ENCODE data around the gene TPRA1.
"Not testable (repeated sequence)": the region's sequence is repeated elsewhere in the genome, so short reads cannot be mapped to it uniquely, and the experiment has no call there.

TPRA1 gene

DNA sequence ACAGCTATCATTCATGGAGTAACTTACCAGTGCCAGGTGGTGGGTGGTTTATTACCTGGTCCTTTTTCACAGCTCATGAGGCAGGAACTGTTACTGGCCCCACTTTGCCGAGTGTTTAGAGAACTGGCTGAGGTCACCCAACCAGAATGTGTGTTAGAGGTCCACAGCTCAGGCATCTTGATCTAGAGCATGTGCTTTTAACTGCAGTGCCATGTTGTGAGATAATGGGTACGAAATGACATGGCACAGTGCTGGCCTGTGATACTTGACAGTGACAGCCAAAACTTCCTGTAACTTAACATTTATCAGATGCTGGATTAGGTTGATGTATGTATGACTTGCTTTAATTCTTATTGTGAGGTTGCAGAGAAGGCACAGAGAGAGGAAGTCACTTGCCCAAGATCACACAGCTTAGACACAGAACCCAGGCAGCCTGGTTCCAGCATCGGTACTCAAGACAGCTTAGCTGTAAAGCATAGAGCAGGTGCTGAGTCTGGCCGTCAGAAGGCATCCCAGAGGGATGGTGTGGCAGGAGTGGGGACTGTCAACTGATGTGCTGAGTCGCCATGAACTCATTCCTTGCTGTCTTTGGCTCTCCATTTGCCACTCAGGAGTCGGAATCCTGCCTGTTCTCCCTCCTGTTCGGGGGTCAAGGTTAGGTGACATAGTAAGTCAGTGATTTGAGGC, 17.3 kb upstream of the TPRA1 start:
- Histone ChIP-seq H3K36me3 (ENCODE audit: control insufficient read depth in 4 of 4, insufficient read depth in 4 of 4, low read length in 3 of 4) (peaks cover 16 to 83% (median 73%) of the 10 kb centered on the region in 4 experiments), H3K27ac (ENCODE audit: insufficient read depth in 1 of 2, low read depth in 1 of 2, low read length in 2 of 2, poor library complexity in 1 of 2, severe bottlenecking in 2 of 2) (no peak overlapping the region), H3K9me3 (ENCODE audit: control extremely low read depth in 1 of 5, control insufficient read depth in 4 of 5, insufficient read depth in 2 of 5, low read depth in 1 of 5, low read length in 4 of 5) (no peaks in the 10 kb centered on the region), H3K4me3 (ENCODE audit: control insufficient read depth in 1 of 7, extremely low read depth in 1 of 7, insufficient read depth in 4 of 7, low read depth in 2 of 7, low read length in 6 of 7) (no peak overlapping the region), H3K27me3 (replicated peaks in 2 of 5; ENCODE audit: control insufficient read depth in 4 of 5, insufficient read depth in 5 of 5, low read length in 4 of 5) (no peaks in the 10 kb centered on the region), H3K4me1 (ENCODE audit: control extremely low read depth in 1 of 4, control insufficient read depth in 4 of 4, insufficient read depth in 4 of 4, low read length in 3 of 4) (peaks cover 0 to 13% (median 8%) of the 10 kb centered on the region in 4 experiments)
- POLR2A ChIA-PET, result no interaction called here
- CTCF ChIA-PET, result interaction anchor here (0.9 to 1.4 kb wide), 2 partner anchors 33 to 63 kb away, joined by 3 read pairs; no protein-coding TSS in a partner anchor
- WGBS (ENCODE audit: insufficient coverage), result 91% methylated on average over 4 of the region's 7 CpGs
- no peak for DNase-seq

DNA sequence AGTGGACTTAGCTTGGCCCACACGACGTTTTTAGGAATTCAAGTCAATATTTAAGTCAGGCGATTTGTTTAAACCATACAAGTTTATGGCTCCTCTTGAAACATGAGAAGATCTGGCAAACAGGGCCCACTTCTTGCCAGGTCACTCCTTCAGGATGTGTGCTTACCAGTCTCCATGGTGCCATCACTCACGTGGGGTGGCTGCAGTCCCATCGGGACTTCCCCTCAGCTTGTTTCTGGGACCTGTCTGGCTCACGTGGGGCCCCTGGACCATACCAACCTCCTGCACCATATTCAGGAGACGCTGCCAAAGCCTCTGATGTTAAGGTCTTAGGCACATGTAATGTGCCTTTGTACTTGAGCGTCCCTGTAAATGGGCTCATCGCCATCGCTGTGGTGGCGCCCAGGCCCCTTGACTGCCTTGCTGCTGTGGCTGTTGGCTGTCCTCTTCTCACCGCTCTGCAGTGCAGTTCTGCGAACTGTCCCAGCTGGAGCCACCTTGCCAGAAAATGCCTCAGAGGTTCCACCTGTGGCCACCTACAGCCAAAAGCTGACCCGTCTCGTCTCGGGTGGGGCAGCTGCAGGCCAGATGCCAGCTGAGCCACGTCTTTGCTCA, 16.6 kb upstream of the TPRA1 start:
- peaks cover 0 to 15% (median 8%) of the 10 kb centered on the region in 4 experiments for H3K4me1 ChIP-seq (ENCODE audit: control extremely low read depth in 1 of 4, control insufficient read depth in 4 of 4, insufficient read depth in 4 of 4, low read length in 3 of 4)
- peaks cover 22 to 83% (median 73%) of the 10 kb centered on the region in 4 experiments for H3K36me3 ChIP-seq (ENCODE audit: control insufficient read depth in 4 of 4, insufficient read depth in 4 of 4, low read length in 3 of 4)
- H3K27me3 ChIP-seq (replicated peaks in 2 of 5; ENCODE audit: control insufficient read depth in 4 of 5, insufficient read depth in 5 of 5, low read length in 4 of 5), result no peaks in the 10 kb centered on the region
- H3K4me3 ChIP-seq (ENCODE audit: control insufficient read depth in 1 of 7, extremely low read depth in 1 of 7, insufficient read depth in 4 of 7, low read depth in 2 of 7, low read length in 6 of 7), result no peak overlapping the region
- POLR2A ChIA-PET, result no interaction called here
- no peak for DNase-seq
- CTCF ChIA-PET, result interaction anchor here (0.9 to 1.4 kb wide), 3 partner anchors 16 to 63 kb away, joined by 3 read pairs; no protein-coding TSS in a partner anchor
- H3K27ac ChIP-seq (ENCODE audit: insufficient read depth in 1 of 2, low read depth in 1 of 2, low read length in 2 of 2, poor library complexity in 1 of 2, severe bottlenecking in 2 of 2), result no peak overlapping the region
- H3K9me3 ChIP-seq (ENCODE audit: control extremely low read depth in 1 of 5, control insufficient read depth in 4 of 5, insufficient read depth in 2 of 5, low read depth in 1 of 5, low read length in 4 of 5), result no peaks in the 10 kb centered on the region
- WGBS (ENCODE audit: insufficient coverage), result 98% methylated on average over 17 of the region's 17 CpGs

DNA sequence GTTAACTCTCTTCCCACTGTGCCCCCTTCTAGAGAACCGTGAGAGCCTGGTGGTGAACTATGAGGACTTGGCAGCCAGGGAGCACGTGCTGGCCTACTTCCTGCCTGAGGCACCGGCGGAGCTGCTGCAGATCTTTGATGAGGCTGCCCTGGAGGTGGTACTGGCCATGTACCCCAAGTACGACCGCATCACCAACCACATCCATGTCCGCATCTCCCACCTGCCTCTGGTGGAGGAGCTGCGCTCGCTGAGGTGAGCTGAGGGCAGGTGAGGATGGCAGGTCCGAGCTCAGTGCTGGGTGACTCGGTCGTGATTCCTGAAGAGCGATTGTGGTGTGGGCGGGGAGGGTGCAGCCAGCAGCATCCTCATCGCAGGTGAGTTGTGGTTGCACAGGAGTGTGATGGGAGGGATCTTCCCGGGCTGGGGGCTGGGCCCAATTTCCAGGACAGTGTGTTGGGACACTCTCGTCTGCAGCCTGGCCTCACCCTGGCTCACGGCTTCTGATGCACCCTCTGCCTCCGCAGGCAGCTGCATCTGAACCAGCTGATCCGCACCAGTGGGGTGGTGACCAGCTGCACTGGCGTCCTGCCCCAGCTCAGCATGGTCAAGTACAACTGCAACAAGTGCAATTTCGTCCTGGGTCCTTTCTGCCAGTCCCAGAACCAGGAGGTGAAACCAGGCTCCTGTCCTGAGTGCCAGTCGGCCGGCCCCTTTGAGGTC, 15.7 kb upstream of the TPRA1 start:
- POLR2A ChIA-PET, result no interaction called here
- 97% methylated on average over 24 of the region's 24 CpGs for WGBS (ENCODE audit: insufficient coverage)
- no peaks in the 10 kb centered on the region for H3K9me3 ChIP-seq (ENCODE audit: control extremely low read depth in 1 of 5, control insufficient read depth in 4 of 5, insufficient read depth in 2 of 5, low read depth in 1 of 5, low read length in 4 of 5)
- H3K27me3 ChIP-seq (replicated peaks in 2 of 5; ENCODE audit: control insufficient read depth in 4 of 5, insufficient read depth in 5 of 5, low read length in 4 of 5), result no peaks in the 10 kb centered on the region
- H3K4me3 ChIP-seq (ENCODE audit: control insufficient read depth in 1 of 7, extremely low read depth in 1 of 7, insufficient read depth in 4 of 7, low read depth in 2 of 7, low read length in 6 of 7), result no peak overlapping the region
- H3K4me1 ChIP-seq (ENCODE audit: control extremely low read depth in 1 of 4, control insufficient read depth in 4 of 4, insufficient read depth in 4 of 4, low read length in 3 of 4), result peaks cover 0 to 24% (median 9%) of the 10 kb centered on the region in 4 experiments
- no peak overlapping the region for H3K27ac ChIP-seq (ENCODE audit: insufficient read depth in 1 of 2, low read depth in 1 of 2, low read length in 2 of 2, poor library complexity in 1 of 2, severe bottlenecking in 2 of 2)
- H3K36me3 ChIP-seq (ENCODE audit: control insufficient read depth in 4 of 4, insufficient read depth in 4 of 4, low read length in 3 of 4), result peaks cover 22 to 84% (median 69%) of the 10 kb centered on the region in 4 experiments
- CTCF ChIA-PET, result interaction anchor here (1.2 kb wide), 1 partner anchor 15 kb away, joined by 3 read pairs; no protein-coding TSS in a partner anchor
- no peak for DNase-seq

DNA sequence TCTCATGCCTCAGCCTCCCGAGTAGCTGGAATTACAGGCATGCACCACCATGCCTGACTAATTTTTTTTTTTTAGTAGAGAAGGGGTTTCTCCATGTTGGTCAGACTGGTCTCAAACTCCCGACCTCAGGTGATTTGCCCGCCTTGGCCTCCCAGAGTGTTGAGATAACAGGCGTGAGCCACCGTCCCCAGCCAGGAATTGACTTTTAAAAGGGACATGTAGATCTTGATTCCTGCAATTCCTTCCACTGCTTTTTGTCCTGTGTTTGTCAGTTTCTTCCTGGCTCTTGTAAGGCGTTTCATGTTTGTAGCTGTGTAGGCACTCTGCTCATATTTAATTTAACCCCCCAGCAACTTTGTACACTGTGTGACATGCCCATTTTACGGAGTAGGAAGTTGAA, 15.0 kb upstream of the TPRA1 start:
- H3K36me3 ChIP-seq (ENCODE audit: control insufficient read depth in 4 of 4, insufficient read depth in 4 of 4, low read length in 3 of 4), result peaks cover 22 to 82% (median 62%) of the 10 kb centered on the region in 4 experiments
- DNase-seq; H3K27me3 ChIP-seq (replicated peaks in 2 of 5; ENCODE audit: control insufficient read depth in 4 of 5, insufficient read depth in 5 of 5, low read length in 4 of 5); H3K4me3 ChIP-seq (ENCODE audit: control insufficient read depth in 1 of 7, extremely low read depth in 1 of 7, insufficient read depth in 4 of 7, low read depth in 2 of 7, low read length in 6 of 7); POLR2A ChIA-PET; H3K27ac ChIP-seq (ENCODE audit: insufficient read depth in 1 of 2, low read depth in 1 of 2, low read length in 2 of 2, poor library complexity in 1 of 2, severe bottlenecking in 2 of 2); H3K9me3 ChIP-seq (ENCODE audit: control extremely low read depth in 1 of 5, control insufficient read depth in 4 of 5, insufficient read depth in 2 of 5, low read depth in 1 of 5, low read length in 4 of 5): not testable (repeated sequence)
- CTCF ChIA-PET, result interaction anchor here (1.2 kb wide), 1 partner anchor 15 kb away, joined by 3 read pairs; no protein-coding TSS in a partner anchor
- H3K4me1 ChIP-seq (ENCODE audit: control extremely low read depth in 1 of 4, control insufficient read depth in 4 of 4, insufficient read depth in 4 of 4, low read length in 3 of 4), result peaks cover 0 to 30% (median 13%) of the 10 kb centered on the region in 4 experiments
- WGBS (ENCODE audit: insufficient coverage), result 96% methylated on average over 6 of the region's 7 CpGs

DNA sequence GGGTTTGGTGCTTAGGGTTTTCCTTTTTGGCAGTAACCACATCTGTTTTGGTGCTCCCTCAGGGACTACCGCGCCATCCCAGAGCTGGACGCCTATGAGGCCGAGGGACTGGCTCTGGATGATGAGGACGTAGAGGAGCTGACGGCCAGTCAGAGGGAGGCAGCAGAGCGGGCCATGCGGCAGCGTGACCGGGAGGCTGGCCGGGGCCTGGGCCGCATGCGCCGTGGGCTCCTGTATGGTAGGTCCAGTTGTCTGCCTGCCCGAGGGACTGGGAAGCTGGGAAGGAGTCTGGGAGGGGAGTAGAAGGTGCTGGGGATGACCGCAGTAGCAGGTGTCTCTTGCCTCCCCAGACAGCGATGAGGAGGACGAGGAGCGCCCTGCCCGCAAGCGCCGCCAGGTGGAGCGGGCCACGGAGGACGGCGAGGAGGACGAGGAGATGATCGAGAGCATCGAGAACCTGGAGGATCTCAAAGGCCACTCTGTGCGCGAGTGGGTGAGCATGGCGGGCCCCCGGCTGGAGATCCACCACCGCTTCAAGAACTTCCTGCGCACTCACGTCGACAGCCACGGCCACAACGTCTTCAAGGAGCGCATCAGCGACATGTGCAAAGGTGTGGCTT, 14.1 kb upstream of the TPRA1 start:
- ChIA-PET POLR2A (no interaction called here), CTCF (no interaction called here)
- no peaks in the 10 kb centered on the region for H3K9me3 ChIP-seq (ENCODE audit: control extremely low read depth in 1 of 5, control insufficient read depth in 4 of 5, insufficient read depth in 2 of 5, low read depth in 1 of 5, low read length in 4 of 5)
- H3K27me3 ChIP-seq (replicated peaks in 2 of 5; ENCODE audit: control insufficient read depth in 4 of 5, insufficient read depth in 5 of 5, low read length in 4 of 5), result no peaks in the 10 kb centered on the region
- no peak for DNase-seq
- peaks cover 18 to 84% (median 60%) of the 10 kb centered on the region in 4 experiments for H3K36me3 ChIP-seq (ENCODE audit: control insufficient read depth in 4 of 4, insufficient read depth in 4 of 4, low read length in 3 of 4)
- H3K27ac ChIP-seq (ENCODE audit: insufficient read depth in 1 of 2, low read depth in 1 of 2, low read length in 2 of 2, poor library complexity in 1 of 2, severe bottlenecking in 2 of 2), result peak overlapping the region in 1 of 2 experiments; percentile 15
- no peak overlapping the region for H3K4me3 ChIP-seq (ENCODE audit: control insufficient read depth in 1 of 7, extremely low read depth in 1 of 7, insufficient read depth in 4 of 7, low read depth in 2 of 7, low read length in 6 of 7)
- peaks cover 0 to 39% (median 18%) of the 10 kb centered on the region in 4 experiments for H3K4me1 ChIP-seq (ENCODE audit: control extremely low read depth in 1 of 4, control insufficient read depth in 4 of 4, insufficient read depth in 4 of 4, low read length in 3 of 4)
- 94% methylated on average over 34 of the region's 41 CpGs for WGBS (ENCODE audit: insufficient coverage)

DNA sequence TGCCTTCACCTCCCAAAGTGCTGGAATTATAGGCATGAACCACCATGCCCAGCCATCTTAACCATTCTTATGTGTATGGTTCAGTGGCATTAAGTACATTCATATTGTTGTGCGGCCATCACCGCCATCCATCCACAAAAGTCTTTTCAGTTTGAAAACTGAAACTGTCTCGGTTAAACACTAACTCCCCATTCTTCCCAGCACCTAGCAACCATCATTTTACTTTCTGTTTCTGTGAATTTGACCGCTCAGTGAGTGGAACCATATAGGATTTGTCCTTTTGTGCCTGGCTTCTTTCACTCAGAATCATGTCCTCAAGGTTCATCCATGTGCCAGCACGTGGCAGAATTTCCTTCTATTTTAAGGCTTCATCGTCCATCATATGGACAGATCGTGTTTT, 13.5 kb upstream of the TPRA1 start:
- H3K36me3 ChIP-seq (ENCODE audit: control insufficient read depth in 4 of 4, insufficient read depth in 4 of 4, low read length in 3 of 4), result peaks cover 18 to 84% (median 57%) of the 10 kb centered on the region in 4 experiments
- 98% methylated on average over 5 of the region's 7 CpGs for WGBS (ENCODE audit: insufficient coverage)
- no peak for DNase-seq
- no peaks in the 10 kb centered on the region for H3K27me3 ChIP-seq (replicated peaks in 2 of 5; ENCODE audit: control insufficient read depth in 4 of 5, insufficient read depth in 5 of 5, low read length in 4 of 5)
- no peak overlapping the region for H3K4me3 ChIP-seq (ENCODE audit: control insufficient read depth in 1 of 7, extremely low read depth in 1 of 7, insufficient read depth in 4 of 7, low read depth in 2 of 7, low read length in 6 of 7)
- CTCF ChIA-PET, result no interaction called here
- peaks cover under 1 to 40% (median 19%) of the 10 kb centered on the region in 4 experiments for H3K4me1 ChIP-seq (ENCODE audit: control extremely low read depth in 1 of 4, control insufficient read depth in 4 of 4, insufficient read depth in 4 of 4, low read length in 3 of 4)
- POLR2A ChIA-PET, result no interaction called here
- no peaks in the 10 kb centered on the region for H3K9me3 ChIP-seq (ENCODE audit: control extremely low read depth in 1 of 5, control insufficient read depth in 4 of 5, insufficient read depth in 2 of 5, low read depth in 1 of 5, low read length in 4 of 5)
- peak overlapping the region in 1 of 2 experiments; percentile 15 for H3K27ac ChIP-seq (ENCODE audit: insufficient read depth in 1 of 2, low read depth in 1 of 2, low read length in 2 of 2, poor library complexity in 1 of 2, severe bottlenecking in 2 of 2)

All from common myeloid progenitor, CD34-positive (primary cell).